ENCODE data around the gene UTP11.

DNA sequence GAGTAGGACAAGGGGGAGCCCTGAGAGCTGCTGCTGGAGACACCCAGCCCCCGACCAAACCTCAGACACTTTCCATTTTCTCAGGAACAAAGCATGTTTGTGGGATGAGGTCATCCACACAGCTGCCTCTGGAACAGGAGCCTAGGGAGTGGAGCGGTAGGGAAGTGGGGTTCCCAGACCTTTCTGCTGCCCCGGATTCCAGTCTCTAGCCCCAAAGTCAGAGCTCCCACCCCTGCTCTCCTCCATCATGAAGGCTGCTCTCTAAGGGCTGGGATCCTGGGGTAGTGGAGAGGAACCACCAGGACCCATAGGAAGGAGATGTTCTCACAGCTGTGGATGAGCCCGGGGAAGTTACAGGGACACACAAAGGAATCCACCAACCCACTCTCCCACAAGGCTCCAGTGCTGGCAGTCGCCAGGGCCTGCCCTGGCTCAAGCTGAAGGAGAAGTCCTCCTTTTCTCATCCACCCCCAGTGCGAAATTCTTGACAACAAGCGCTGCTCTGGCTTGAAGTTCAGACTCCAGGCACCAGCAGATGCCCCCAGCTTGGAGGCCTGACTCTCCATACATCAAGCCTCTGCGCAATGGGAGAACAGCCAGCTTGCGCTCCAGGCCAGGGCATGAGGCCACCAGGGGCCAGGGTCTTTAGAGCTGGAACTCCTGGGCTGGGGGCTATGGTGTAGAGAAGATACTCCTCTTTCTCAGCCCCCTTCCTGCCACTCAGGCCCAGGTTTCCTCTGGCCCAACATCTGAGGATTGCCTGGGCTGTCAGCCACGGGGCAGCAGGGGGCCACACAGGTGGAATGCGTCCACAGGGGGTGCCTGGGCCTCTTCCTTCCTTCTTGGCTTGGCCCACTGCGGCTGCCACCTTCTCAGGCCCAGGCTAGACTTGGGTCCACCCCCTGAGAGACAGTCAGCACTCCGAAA is 11.7 kb upstream of the UTP11 start:
- TF ChIP-seq, protein P1, sequence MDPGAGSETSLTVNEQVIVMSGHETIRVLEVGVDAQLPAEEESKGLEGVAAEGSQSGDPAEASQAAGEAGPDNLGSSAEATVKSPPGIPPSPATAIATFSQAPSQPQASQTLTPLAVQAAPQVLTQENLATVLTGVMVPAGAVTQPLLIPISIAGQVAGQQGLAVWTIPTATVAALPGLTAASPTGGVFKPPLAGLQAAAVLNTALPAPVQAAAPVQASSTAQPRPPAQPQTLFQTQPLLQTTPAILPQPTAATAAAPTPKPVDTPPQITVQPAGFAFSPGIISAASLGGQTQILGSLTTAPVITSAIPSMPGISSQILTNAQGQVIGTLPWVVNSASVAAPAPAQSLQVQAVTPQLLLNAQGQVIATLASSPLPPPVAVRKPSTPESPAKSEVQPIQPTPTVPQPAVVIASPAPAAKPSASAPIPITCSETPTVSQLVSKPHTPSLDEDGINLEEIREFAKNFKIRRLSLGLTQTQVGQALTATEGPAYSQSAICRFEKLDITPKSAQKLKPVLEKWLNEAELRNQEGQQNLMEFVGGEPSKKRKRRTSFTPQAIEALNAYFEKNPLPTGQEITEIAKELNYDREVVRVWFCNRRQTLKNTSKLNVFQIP (CRISPR knock-in tag; IDR thresholded peaks at IDR 0.05; ENCODE audit: borderline replicate concordance, low read depth), result no peak
- TF ChIP-seq, protein P2, sequence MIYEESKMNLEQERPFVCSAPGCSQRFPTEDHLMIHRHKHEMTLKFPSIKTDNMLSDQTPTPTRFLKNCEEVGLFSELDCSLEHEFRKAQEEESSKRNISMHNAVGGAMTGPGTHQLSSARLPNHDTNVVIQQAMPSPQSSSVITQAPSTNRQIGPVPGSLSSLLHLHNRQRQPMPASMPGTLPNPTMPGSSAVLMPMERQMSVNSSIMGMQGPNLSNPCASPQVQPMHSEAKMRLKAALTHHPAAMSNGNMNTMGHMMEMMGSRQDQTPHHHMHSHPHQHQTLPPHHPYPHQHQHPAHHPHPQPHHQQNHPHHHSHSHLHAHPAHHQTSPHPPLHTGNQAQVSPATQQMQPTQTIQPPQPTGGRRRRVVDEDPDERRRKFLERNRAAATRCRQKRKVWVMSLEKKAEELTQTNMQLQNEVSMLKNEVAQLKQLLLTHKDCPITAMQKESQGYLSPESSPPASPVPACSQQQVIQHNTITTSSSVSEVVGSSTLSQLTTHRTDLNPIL (CRISPR knock-in tag; IDR thresholded peaks at IDR 0.05; ENCODE audit: low read depth), result no peak
- TF ChIP-seq ISL1 (CRISPR knock-in tag; IDR thresholded peaks at IDR 0.05) (no peak), PATZ1 (CRISPR knock-in tag; IDR thresholded peaks at IDR 0.05; ENCODE audit: borderline replicate concordance) (no peak), CSRNP3 (CRISPR knock-in tag; IDR thresholded peaks at IDR 0.05) (no peak), RARB (CRISPR knock-in tag; IDR thresholded peaks at IDR 0.05) (no peak), TCF4 (CRISPR knock-in tag; IDR thresholded peaks at IDR 0.05; ENCODE audit: borderline replicate concordance) (no peak)
